Measurements from ENCODE around the gene TSPAN18.

The TSPAN18 gene

DNA sequence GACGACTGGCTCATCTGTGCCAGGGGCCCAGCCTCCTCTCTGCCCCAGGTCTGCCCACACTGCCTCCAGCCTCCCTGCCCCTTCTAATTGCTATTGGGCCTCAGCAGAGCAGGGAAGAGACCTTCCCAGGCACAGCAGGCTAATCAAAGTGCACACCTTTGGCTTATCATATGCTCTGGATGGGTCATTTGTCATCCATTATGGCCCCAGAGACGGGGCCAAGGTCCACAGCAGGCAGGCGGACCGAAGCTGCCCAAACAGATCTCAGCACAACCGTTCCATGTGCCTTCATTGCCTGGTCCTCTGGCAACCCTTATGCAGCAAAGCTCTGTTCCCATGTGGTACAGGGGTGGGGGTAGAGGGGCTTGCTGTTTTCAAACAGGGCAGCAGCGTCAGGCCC is 157.3 kb downstream of the TSPAN18 start:
- TF ChIP-seq, protein P1, sequence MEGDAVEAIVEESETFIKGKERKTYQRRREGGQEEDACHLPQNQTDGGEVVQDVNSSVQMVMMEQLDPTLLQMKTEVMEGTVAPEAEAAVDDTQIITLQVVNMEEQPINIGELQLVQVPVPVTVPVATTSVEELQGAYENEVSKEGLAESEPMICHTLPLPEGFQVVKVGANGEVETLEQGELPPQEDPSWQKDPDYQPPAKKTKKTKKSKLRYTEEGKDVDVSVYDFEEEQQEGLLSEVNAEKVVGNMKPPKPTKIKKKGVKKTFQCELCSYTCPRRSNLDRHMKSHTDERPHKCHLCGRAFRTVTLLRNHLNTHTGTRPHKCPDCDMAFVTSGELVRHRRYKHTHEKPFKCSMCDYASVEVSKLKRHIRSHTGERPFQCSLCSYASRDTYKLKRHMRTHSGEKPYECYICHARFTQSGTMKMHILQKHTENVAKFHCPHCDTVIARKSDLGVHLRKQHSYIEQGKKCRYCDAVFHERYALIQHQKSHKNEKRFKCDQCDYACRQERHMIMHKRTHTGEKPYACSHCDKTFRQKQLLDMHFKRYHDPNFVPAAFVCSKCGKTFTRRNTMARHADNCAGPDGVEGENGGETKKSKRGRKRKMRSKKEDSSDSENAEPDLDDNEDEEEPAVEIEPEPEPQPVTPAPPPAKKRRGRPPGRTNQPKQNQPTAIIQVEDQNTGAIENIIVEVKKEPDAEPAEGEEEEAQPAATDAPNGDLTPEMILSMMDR (IDR thresholded peaks at IDR 0.05; ENCODE audit: extremely low read depth, insufficient read depth, missing control alignments), result no peak
- in situ Hi-C loops (cut with MboI; ENCODE audit: low pct_unique_long_range_greater_than_20kb, low sequenced_read_pairs, unreplicated experiment), result loop anchor here (25.0 kb wide), 1 partner anchor 147 kb away; the partner anchor contains the start of gene TSPAN18
- no peak for DNase-seq (ENCODE audit: low spot score)

DNA sequence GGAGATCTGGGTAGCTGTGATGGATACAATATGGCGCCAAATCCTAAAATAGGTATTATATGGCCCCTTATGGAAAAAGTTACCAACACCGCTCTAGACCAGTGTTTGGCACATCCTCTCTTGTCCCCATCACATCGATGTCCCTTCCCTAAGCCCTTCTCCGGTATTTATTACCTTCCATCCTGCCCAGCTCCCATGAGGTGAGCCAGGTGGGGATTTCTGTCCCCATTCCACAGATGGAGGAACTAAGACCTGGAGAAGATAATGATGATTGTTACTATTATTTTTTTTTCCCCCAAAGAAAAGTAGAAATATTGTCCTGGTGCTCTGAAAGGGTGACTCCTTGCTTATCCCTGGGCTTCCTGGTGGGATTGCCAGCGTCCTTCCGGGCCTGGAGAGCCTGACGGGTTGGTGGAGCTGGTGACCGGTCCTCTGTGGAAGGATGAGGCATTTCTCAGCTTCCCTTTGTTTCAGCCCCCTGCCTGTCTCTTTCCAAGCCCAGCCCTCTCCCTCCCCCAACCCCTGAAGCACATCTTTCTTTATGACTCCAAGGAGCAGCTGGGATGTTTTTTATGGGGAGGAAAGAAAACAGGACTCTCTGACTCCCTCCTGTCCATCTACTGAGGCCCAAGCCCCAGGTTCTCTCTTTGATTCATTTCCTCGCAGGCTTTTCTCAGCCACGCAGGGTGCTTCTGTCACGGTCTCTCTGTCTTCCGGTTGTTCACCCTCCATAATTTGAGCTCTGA is 158.5 kb downstream of the TSPAN18 start:
- in situ Hi-C loops (cut with MboI; ENCODE audit: low pct_unique_long_range_greater_than_20kb, low sequenced_read_pairs, unreplicated experiment), result loop anchor here (25.0 kb wide), 1 partner anchor 148 kb away; the partner anchor contains the start of gene TSPAN18
- DNase-seq (ENCODE audit: low spot score), result no peak
- TF ChIP-seq, protein P1 (IDR thresholded peaks at IDR 0.05; ENCODE audit: extremely low read depth, insufficient read depth, missing control alignments), result no peak

DNA sequence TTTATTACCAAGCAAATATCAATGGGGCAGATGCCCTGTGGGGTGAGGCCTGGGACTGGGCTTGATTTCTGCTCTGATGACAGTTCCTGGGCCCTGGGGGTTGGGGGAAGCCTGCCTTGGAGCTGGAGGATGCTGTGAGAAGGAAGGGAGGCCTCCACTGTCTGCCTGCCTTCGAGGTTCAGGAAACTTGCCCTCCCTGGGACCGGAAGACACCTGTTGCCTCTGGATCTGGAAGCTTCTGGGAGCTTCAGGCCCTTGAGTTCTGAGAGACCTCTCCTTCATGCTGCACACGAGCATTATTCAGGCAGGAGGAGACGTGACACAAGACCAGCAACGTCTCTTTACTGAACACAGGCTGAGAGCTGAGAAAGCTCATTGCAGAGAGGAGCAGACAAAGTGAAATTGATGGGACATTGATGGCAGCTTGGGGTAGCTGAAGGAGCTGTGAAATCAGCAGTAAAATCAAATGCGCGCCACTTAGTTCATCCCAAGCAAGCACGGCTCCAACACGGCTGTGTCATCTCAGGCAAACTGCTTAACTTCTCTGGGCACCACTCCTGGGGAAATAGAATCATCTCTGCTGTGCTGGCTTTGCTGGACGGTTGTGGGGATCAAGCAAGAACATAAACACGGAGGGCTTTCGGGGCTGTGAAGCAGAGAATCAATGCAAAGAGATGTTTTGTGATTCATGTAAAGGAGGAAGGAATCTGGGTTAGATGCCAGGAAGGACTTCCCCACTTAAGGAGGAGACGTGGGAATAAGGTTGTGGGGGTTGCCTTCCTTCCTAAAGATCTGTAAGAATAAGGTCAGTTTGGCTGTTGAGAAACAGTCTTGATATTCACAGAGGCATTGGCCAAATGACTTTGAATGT is 159.4 kb downstream of the TSPAN18 start:
- in situ Hi-C loops (cut with MboI; ENCODE audit: low pct_unique_long_range_greater_than_20kb, low sequenced_read_pairs, unreplicated experiment), result loop anchor here (25.0 kb wide), 1 partner anchor 149 kb away; the partner anchor contains the start of gene TSPAN18
- TF ChIP-seq, protein P1 (IDR thresholded peaks at IDR 0.05; ENCODE audit: extremely low read depth, insufficient read depth, missing control alignments), result no peak
- DNase-seq (ENCODE audit: low spot score), result no peak

DNA sequence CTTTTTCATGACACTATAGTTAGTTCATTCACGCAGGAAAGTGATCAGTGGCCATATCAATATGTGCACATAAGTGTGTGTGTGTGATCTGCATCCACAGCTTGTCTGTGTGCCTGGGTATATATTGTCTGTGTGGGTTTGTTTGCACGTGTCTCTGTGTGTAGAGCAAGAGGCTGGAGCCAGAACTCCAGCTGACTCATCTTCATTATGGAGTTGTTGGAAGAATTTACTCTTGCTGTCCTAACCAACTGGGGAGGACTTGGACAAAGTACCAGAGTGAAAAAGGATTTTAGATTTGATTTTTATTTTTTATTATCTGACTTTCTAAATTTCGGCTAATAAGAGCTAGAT is 160.0 kb downstream of the TSPAN18 start:
- in situ Hi-C loops (cut with MboI; ENCODE audit: low pct_unique_long_range_greater_than_20kb, low sequenced_read_pairs, unreplicated experiment), result loop anchor here (25.0 kb wide), 1 partner anchor 149 kb away; the partner anchor contains the start of gene TSPAN18

GRCh38 chr11:44887636-44888035 is 160.9 kb downstream of the TSPAN18 start:
- in situ Hi-C loops (cut with MboI; ENCODE audit: low pct_unique_long_range_greater_than_20kb, low sequenced_read_pairs, unreplicated experiment), result loop anchor here (25.0 kb wide), 1 partner anchor 150 kb away; the partner anchor contains the start of gene TSPAN18
- TF ChIP-seq, protein P1 (IDR thresholded peaks at IDR 0.05; ENCODE audit: extremely low read depth, insufficient read depth, missing control alignments), result no peak
- no peak for DNase-seq (ENCODE audit: low spot score)

More for the DNA sequence above, 160.0 kb downstream of the TSPAN18 start:
- DNase-seq (ENCODE audit: low spot score), result no peak
- TF ChIP-seq, protein P1 (IDR thresholded peaks at IDR 0.05; ENCODE audit: extremely low read depth, insufficient read depth, missing control alignments), result no peak

DNA sequence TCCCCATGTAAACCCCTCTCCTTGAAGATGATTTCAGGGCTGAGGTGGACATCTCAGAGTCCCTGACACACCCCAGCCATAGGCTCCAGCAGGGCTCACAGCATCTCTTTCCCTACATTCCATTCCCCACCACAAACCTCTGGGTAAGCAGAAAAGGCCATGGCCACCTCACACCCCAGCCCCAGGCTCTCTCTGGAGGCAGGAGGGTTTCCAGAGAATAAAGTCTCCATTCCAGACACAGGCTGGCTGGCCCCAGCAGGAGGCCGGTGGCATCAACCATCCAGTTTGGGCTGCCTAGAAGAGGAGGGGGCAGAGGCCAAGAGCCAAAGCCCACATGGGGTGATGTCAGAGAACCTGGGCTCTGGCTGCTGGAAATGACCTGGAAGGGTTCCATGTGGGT is 162.5 kb downstream of the TSPAN18 start:
- in situ Hi-C loops (cut with MboI; ENCODE audit: low pct_unique_long_range_greater_than_20kb, low sequenced_read_pairs, unreplicated experiment), result loop anchor here (25.0 kb wide), 1 partner anchor 152 kb away; the partner anchor contains the start of gene TSPAN18
- no peak for DNase-seq (ENCODE audit: low spot score)
- TF ChIP-seq, protein P1 (IDR thresholded peaks at IDR 0.05; ENCODE audit: extremely low read depth, insufficient read depth, missing control alignments), result no peak

Measured in GM13977 (cell line).